ENCODE results near the gene SMCO4.
A peak's percentile ranks its signal among the peaks of the same experiment; 100 is the strongest.
"Not testable (repeated sequence)": the region's sequence is repeated elsewhere in the genome, so short reads cannot be mapped to it uniquely, and the experiment has no call there.

SMCO4 gene

GRCh38 chr11:93540337-93540736 lies 2.9 kb downstream of the SMCO4 start:
- H3K4me3 ChIP-seq (ENCODE audit: control insufficient read depth, low read depth, low read length): no peak overlapping the region
- TF ChIP-seq, protein P1, sequence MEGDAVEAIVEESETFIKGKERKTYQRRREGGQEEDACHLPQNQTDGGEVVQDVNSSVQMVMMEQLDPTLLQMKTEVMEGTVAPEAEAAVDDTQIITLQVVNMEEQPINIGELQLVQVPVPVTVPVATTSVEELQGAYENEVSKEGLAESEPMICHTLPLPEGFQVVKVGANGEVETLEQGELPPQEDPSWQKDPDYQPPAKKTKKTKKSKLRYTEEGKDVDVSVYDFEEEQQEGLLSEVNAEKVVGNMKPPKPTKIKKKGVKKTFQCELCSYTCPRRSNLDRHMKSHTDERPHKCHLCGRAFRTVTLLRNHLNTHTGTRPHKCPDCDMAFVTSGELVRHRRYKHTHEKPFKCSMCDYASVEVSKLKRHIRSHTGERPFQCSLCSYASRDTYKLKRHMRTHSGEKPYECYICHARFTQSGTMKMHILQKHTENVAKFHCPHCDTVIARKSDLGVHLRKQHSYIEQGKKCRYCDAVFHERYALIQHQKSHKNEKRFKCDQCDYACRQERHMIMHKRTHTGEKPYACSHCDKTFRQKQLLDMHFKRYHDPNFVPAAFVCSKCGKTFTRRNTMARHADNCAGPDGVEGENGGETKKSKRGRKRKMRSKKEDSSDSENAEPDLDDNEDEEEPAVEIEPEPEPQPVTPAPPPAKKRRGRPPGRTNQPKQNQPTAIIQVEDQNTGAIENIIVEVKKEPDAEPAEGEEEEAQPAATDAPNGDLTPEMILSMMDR (conservative IDR thresholded peaks at IDR 0.05; ENCODE audit: control insufficient read depth, insufficient read depth, low read depth, low read length): no peak
- DNase-seq (ENCODE audit: low read depth): no peak

- TF ChIP-seq, protein P1 (conservative IDR thresholded peaks at IDR 0.05; ENCODE audit: control insufficient read depth, insufficient read depth, low read depth, low read length): no peak
- H3K4me3 ChIP-seq (ENCODE audit: control insufficient read depth, low read depth, low read length): no peak overlapping the region
- DNase-seq (ENCODE audit: low read depth): peak; percentile 35
Observed at GRCh38 chr11:93537767-93538261, 5.4 kb downstream of the SMCO4 start.

GRCh38 chr11:93537049-93537448 lies 6.1 kb downstream of the SMCO4 start:
- DNase-seq (ENCODE audit: low read depth): no peak
- TF ChIP-seq, protein P1 (conservative IDR thresholded peaks at IDR 0.05; ENCODE audit: control insufficient read depth, insufficient read depth, low read depth, low read length): no peak
- H3K4me3 ChIP-seq (ENCODE audit: control insufficient read depth, low read depth, low read length): no peak overlapping the region

- no peak overlapping the region for H3K4me3 ChIP-seq (ENCODE audit: control insufficient read depth, low read depth, low read length)
- TF ChIP-seq, protein P1 (conservative IDR thresholded peaks at IDR 0.05; ENCODE audit: control insufficient read depth, insufficient read depth, low read depth, low read length): no peak
- DNase-seq (ENCODE audit: low read depth): no peak
Observed at GRCh38 chr11:93536101-93536861, 6.9 kb downstream of the SMCO4 start.

DNA sequence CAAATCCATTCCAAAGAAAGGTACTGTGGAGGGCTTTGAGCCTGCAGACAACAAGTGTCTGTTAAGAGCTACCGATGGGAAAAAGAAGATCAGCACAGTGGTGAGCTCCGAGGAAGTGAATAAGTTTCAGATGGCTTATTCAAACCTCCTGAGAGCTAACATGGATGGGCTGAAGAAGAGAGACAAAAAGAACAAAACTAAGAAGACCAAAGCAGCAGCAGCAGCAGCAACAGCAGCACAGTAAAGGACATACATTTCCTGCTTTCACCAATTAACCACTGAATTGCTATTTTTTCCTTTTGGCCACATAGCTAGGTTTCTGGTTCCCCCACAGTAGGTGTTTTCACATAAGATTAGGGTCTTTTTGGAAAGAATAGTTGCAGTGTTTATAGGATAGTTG lies 7.6 kb downstream of the SMCO4 start:
- DNase-seq (ENCODE audit: low read depth); H3K4me3 ChIP-seq (ENCODE audit: control insufficient read depth, low read depth, low read length): not testable (repeated sequence)

DNA sequence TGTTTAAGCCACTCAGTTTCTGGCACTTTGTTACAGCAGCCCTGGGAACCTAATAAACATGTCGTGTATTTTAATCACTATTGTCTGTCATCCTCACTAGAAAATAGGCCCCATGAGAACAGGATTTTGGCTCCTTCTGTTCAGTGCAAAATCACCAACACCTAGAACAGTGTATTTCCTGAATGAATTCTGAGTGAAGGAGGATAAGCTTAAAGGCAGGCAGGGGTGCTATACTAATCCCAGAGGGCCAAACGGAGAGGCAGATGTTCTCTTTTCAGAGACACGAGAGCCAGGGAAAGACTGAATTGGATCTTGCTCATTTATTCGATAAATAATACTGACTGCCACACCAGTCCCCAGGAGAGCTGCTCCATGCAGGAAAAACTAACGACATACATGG lies 10.4 kb downstream of the SMCO4 start:
- TF ChIP-seq, protein P1 (conservative IDR thresholded peaks at IDR 0.05; ENCODE audit: control insufficient read depth, insufficient read depth, low read depth, low read length): no peak
- DNase-seq (ENCODE audit: low read depth): no peak
- no peak overlapping the region for H3K4me3 ChIP-seq (ENCODE audit: control insufficient read depth, low read depth, low read length)

- TF ChIP-seq, protein P1 (conservative IDR thresholded peaks at IDR 0.05; ENCODE audit: control insufficient read depth, insufficient read depth, low read depth, low read length): no peak
- H3K4me3 ChIP-seq (ENCODE audit: control insufficient read depth, low read depth, low read length): no peak overlapping the region
- peak; percentile 59 for DNase-seq (ENCODE audit: low read depth)
Observed at GRCh38 chr11:93532281-93532789, 10.9 kb downstream of the SMCO4 start.
